Measurements from ENCODE around the gene ARHGAP45.
A peak's percentile ranks its signal among the peaks of the same experiment; 100 is the strongest.

Gene ARHGAP45

GRCh38 chr19:1025960-1026782 is 40.8 kb upstream of the ARHGAP45 start, which contains the start of gene CNN2:
Gene CNN2, plus strand, starts transcription at chr19:1026608. Its CDS starts 54 bp downstream, at chr19:1026662.
- Histone ChIP-seq H3K9ac (ENCODE audit: low read length in 5 of 5) (peak within 1 kb of the TSS in 4 of 5 donors; percentile 76 to 94 (median 84)), H3K4me1 (ENCODE audit: control insufficient read depth in 5 of 5, insufficient read depth in 5 of 5, low read length in 5 of 5) (peaks cover 0 to 41% (median 33%) of the 10 kb centered on the region in 5 donors), H3K9me3 (ENCODE audit: control insufficient read depth in 5 of 5, low read length in 5 of 5) (no peaks in the 10 kb centered on the region), H3K4me3 (ENCODE audit: low read depth in 1 of 5, low read length in 5 of 5) (peak within 1 kb of the TSS; percentile 75 to 86 (median 81)), H3K27me3 (ENCODE audit: control insufficient read depth in 5 of 5, insufficient read depth in 4 of 5, low read length in 5 of 5) (no peaks in the 10 kb centered on the region), H3K36me3 (ENCODE audit: control insufficient read depth in 5 of 5, insufficient read depth in 5 of 5, low read length in 5 of 5) (peaks cover 0 to 6% (median 0%) of the 10 kb centered on the region in 5 donors), H3K27ac (ENCODE audit: low read depth, low read length) (peak within 1 kb of the TSS; percentile 78)

GRCh38 chr19:1026783-1027649 is 40.0 kb upstream of the ARHGAP45 start:
- H3K4me1 ChIP-seq (ENCODE audit: control insufficient read depth in 5 of 5, insufficient read depth in 5 of 5, low read length in 5 of 5), result peaks cover 0 to 37% (median 33%) of the 10 kb centered on the region in 5 donors
- H3K27ac ChIP-seq (ENCODE audit: low read depth, low read length), result peak overlapping the region; percentile 78
- peak overlapping the region; percentile 75 to 86 (median 81) for H3K4me3 ChIP-seq (ENCODE audit: low read depth in 1 of 5, low read length in 5 of 5)
- no peaks in the 10 kb centered on the region for H3K9me3 ChIP-seq (ENCODE audit: control insufficient read depth in 5 of 5, low read length in 5 of 5)
- peak overlapping the region in 4 of 5 donors; percentile 76 to 94 (median 84) for H3K9ac ChIP-seq (ENCODE audit: low read length in 5 of 5)
- peaks cover 0 to 10% (median 2%) of the 10 kb centered on the region in 5 donors for H3K36me3 ChIP-seq (ENCODE audit: control insufficient read depth in 5 of 5, insufficient read depth in 5 of 5, low read length in 5 of 5)
- no peaks in the 10 kb centered on the region for H3K27me3 ChIP-seq (ENCODE audit: control insufficient read depth in 5 of 5, insufficient read depth in 4 of 5, low read length in 5 of 5)

GRCh38 chr19:1027650-1028061 is 39.3 kb upstream of the ARHGAP45 start:
- peaks cover 0 to 37% (median 29%) of the 10 kb centered on the region in 5 donors for H3K4me1 ChIP-seq (ENCODE audit: control insufficient read depth in 5 of 5, insufficient read depth in 5 of 5, low read length in 5 of 5)
- H3K27me3 ChIP-seq (ENCODE audit: control insufficient read depth in 5 of 5, insufficient read depth in 4 of 5, low read length in 5 of 5), result no peaks in the 10 kb centered on the region
- H3K9ac ChIP-seq (ENCODE audit: low read length in 5 of 5), result peak overlapping the region in 4 of 5 donors; percentile 35 to 85 (median 69)

GRCh38 chr19:1028062-1028926 is 38.7 kb upstream of the ARHGAP45 start:
- Histone ChIP-seq H3K27me3 (ENCODE audit: control insufficient read depth in 5 of 5, insufficient read depth in 4 of 5, low read length in 5 of 5) (no peaks in the 10 kb centered on the region), H3K9ac (ENCODE audit: low read length in 5 of 5) (peak overlapping the region in 4 of 5 donors; percentile 35 to 73 (median 72)), H3K9me3 (ENCODE audit: control insufficient read depth in 5 of 5, low read length in 5 of 5) (no peaks in the 10 kb centered on the region), H3K27ac (ENCODE audit: low read depth, low read length) (peak overlapping the region; percentile 78), H3K36me3 (ENCODE audit: control insufficient read depth in 5 of 5, insufficient read depth in 5 of 5, low read length in 5 of 5) (peaks cover 0 to 21% (median 13%) of the 10 kb centered on the region in 5 donors), H3K4me1 (ENCODE audit: control insufficient read depth in 5 of 5, insufficient read depth in 5 of 5, low read length in 5 of 5) (peaks cover 0 to 37% (median 29%) of the 10 kb centered on the region in 5 donors), H3K4me3 (ENCODE audit: low read depth in 1 of 5, low read length in 5 of 5) (peak overlapping the region in 4 of 5 donors; percentile 75 to 86 (median 82))

More at GRCh38 chr19:1027650-1028061, 39.3 kb upstream of the ARHGAP45 start:
- peak overlapping the region; percentile 78 for H3K27ac ChIP-seq (ENCODE audit: low read depth, low read length)
- peaks cover 0 to 16% (median 9%) of the 10 kb centered on the region in 5 donors for H3K36me3 ChIP-seq (ENCODE audit: control insufficient read depth in 5 of 5, insufficient read depth in 5 of 5, low read length in 5 of 5)
- H3K9me3 ChIP-seq (ENCODE audit: control insufficient read depth in 5 of 5, low read length in 5 of 5), result no peaks in the 10 kb centered on the region
- peak overlapping the region; percentile 75 to 86 (median 81) for H3K4me3 ChIP-seq (ENCODE audit: low read depth in 1 of 5, low read length in 5 of 5)

- no peaks in the 10 kb centered on the region for H3K9me3 ChIP-seq (ENCODE audit: control insufficient read depth in 5 of 5, low read length in 5 of 5)
- no peaks in the 10 kb centered on the region for H3K27me3 ChIP-seq (ENCODE audit: control insufficient read depth in 5 of 5, insufficient read depth in 4 of 5, low read length in 5 of 5)
- no peak overlapping the region for H3K9ac ChIP-seq (ENCODE audit: low read length in 5 of 5)
- peaks cover 0 to 23% (median 18%) of the 10 kb centered on the region in 5 donors for H3K4me1 ChIP-seq (ENCODE audit: control insufficient read depth in 5 of 5, insufficient read depth in 5 of 5, low read length in 5 of 5)
- H3K36me3 ChIP-seq (ENCODE audit: control insufficient read depth in 5 of 5, insufficient read depth in 5 of 5, low read length in 5 of 5), result peaks cover 0 to 33% (median 26%) of the 10 kb centered on the region in 5 donors
- H3K4me3 ChIP-seq (ENCODE audit: low read depth in 1 of 5, low read length in 5 of 5), result no peak overlapping the region
- no peak overlapping the region for H3K27ac ChIP-seq (ENCODE audit: low read depth, low read length)
These were observed 34.6 kb upstream of the ARHGAP45 start for GRCh38 chr19:1032264-1032867.

GRCh38 chr19:1035998-1036621 is 30.9 kb upstream of the ARHGAP45 start:
- Histone ChIP-seq H3K27me3 (ENCODE audit: control insufficient read depth in 5 of 5, insufficient read depth in 4 of 5, low read length in 5 of 5) (no peaks in the 10 kb centered on the region), H3K4me1 (ENCODE audit: control insufficient read depth in 5 of 5, insufficient read depth in 5 of 5, low read length in 5 of 5) (peaks cover 0 to 37% (median 30%) of the 10 kb centered on the region in 5 donors), H3K4me3 (ENCODE audit: low read depth in 1 of 5, low read length in 5 of 5) (no peak overlapping the region), H3K9ac (ENCODE audit: low read length in 5 of 5) (no peak overlapping the region), H3K27ac (ENCODE audit: low read depth, low read length) (no peak overlapping the region), H3K36me3 (ENCODE audit: control insufficient read depth in 5 of 5, insufficient read depth in 5 of 5, low read length in 5 of 5) (peaks cover 0 to 32% (median 25%) of the 10 kb centered on the region in 5 donors), H3K9me3 (ENCODE audit: control insufficient read depth in 5 of 5, low read length in 5 of 5) (no peaks in the 10 kb centered on the region)

- Histone ChIP-seq H3K36me3 (ENCODE audit: control insufficient read depth in 5 of 5, insufficient read depth in 5 of 5, low read length in 5 of 5) (peaks cover 0 to 22% (median 20%) of the 10 kb centered on the region in 5 donors), H3K4me3 (ENCODE audit: low read depth in 1 of 5, low read length in 5 of 5) (no peak overlapping the region), H3K27me3 (ENCODE audit: control insufficient read depth in 5 of 5, insufficient read depth in 4 of 5, low read length in 5 of 5) (no peaks in the 10 kb centered on the region), H3K9ac (ENCODE audit: low read length in 5 of 5) (no peak overlapping the region), H3K9me3 (ENCODE audit: control insufficient read depth in 5 of 5, low read length in 5 of 5) (no peaks in the 10 kb centered on the region), H3K4me1 (ENCODE audit: control insufficient read depth in 5 of 5, insufficient read depth in 5 of 5, low read length in 5 of 5) (peaks cover 0 to 53% (median 45%) of the 10 kb centered on the region in 5 donors), H3K27ac (ENCODE audit: low read depth, low read length) (no peak overlapping the region)
These were observed 29.3 kb upstream of the ARHGAP45 start for GRCh38 chr19:1037621-1038064.

GRCh38 chr19:1038978-1039645 is 27.9 kb upstream of the ARHGAP45 start:
- Histone ChIP-seq H3K9ac (ENCODE audit: low read length in 5 of 5) (peak overlapping the region in 2 of 5 donors; percentile 11 to 13), H3K27ac (ENCODE audit: low read depth, low read length) (no peak overlapping the region), H3K27me3 (ENCODE audit: control insufficient read depth in 5 of 5, insufficient read depth in 4 of 5, low read length in 5 of 5) (no peaks in the 10 kb centered on the region), H3K4me3 (ENCODE audit: low read depth in 1 of 5, low read length in 5 of 5) (peak overlapping the region in 3 of 5 donors; percentile 36 to 81 (median 81)), H3K4me1 (ENCODE audit: control insufficient read depth in 5 of 5, insufficient read depth in 5 of 5, low read length in 5 of 5) (peaks cover 0 to 59% (median 54%) of the 10 kb centered on the region in 5 donors), H3K36me3 (ENCODE audit: control insufficient read depth in 5 of 5, insufficient read depth in 5 of 5, low read length in 5 of 5) (peaks cover 0 to 16% (median 13%) of the 10 kb centered on the region in 5 donors), H3K9me3 (ENCODE audit: control insufficient read depth in 5 of 5, low read length in 5 of 5) (no peaks in the 10 kb centered on the region)

Measured in subcutaneous abdominal adipose tissue (tissue), 5 donors.